Trophoblast cell (in vitro differentiated cells and primary cell): Measurements from ENCODE around the gene TMEM80.
A peak's percentile ranks its signal among the peaks of the same experiment; 100 is the strongest.

Experiments
- DNase-seq, 2 donors: peaks; one replicate each; pipeline ENCODE4 v3.0.0-alpha.2; 2016
- H2AFZ ChIP-seq: 2 replicates; pipeline ENCODE4 v1.6.1; 2013; ENCODE audit warnings: low read length, moderate library complexity, mild to moderate bottlenecking; ENCODE audit not compliant: insufficient read depth, poor library complexity
- H2AK5ac ChIP-seq: 2 replicates; pipeline ENCODE4 v1.6.1; 2013; ENCODE audit warnings: mild to moderate bottlenecking, low read length
- H2BK120ac ChIP-seq: 2 replicates; pipeline ENCODE4 v1.6.1; 2013; ENCODE audit warnings: low read length, mild to moderate bottlenecking, moderate library complexity; ENCODE audit not compliant: insufficient read depth, poor library complexity
- H2BK12ac ChIP-seq: 2 replicates; pipeline ENCODE4 v1.6.1; 2013; ENCODE audit warnings: mild to moderate bottlenecking, low read length, moderate library complexity
- H2BK5ac ChIP-seq: 2 replicates; pipeline ENCODE4 v1.6.1; 2013; ENCODE audit warnings: low read length, low read depth, moderate library complexity, mild to moderate bottlenecking; ENCODE audit not compliant: poor library complexity
- H3K14ac ChIP-seq: 2 replicates; pipeline ENCODE4 v1.6.1; 2013; ENCODE audit warnings: mild to moderate bottlenecking, low read length
- H3K18ac ChIP-seq: 2 replicates; pipeline ENCODE4 v1.6.1; 2013; ENCODE audit warnings: mild to moderate bottlenecking, low read length
- H3K23ac ChIP-seq: 2 replicates; pipeline ENCODE4 v1.6.1; 2013; ENCODE audit warnings: low read length
- H3K27ac ChIP-seq: 2 replicates; pipeline ENCODE4 v1.5.1; 2013; ENCODE audit warnings: low read depth, mild to moderate bottlenecking, inconsistent platforms, low read length, moderate library complexity
- H3K27me3 ChIP-seq: 2 replicates; pipeline ENCODE4 v1.6.1; 2013; ENCODE audit warnings: inconsistent platforms, mild to moderate bottlenecking, low read length, moderate library complexity; ENCODE audit not compliant: insufficient read depth
- H3K36me3 ChIP-seq, 2 experiments: 1 replicate in 1 of 2; 2 replicates in 1 of 2; pipeline ENCODE4 v1.6.1; 2013; ENCODE audit warnings: low read length in 2 of 2, mild to moderate bottlenecking in 2 of 2, moderate library complexity in 1 of 2; ENCODE audit not compliant: insufficient read depth in 2 of 2, control insufficient read depth in 1 of 2
- H3K4ac ChIP-seq: 2 replicates; pipeline ENCODE4 v1.6.1; 2013; ENCODE audit warnings: low read depth, mild to moderate bottlenecking, low read length, moderate library complexity
- H3K4me1 ChIP-seq, 2 experiments: 1 replicate in 1 of 2; 2 replicates in 1 of 2; pipeline ENCODE4 v1.6.1; 2013; ENCODE audit warnings: low read length in 2 of 2, mild to moderate bottlenecking in 2 of 2, moderate library complexity in 1 of 2; ENCODE audit not compliant: insufficient read depth in 2 of 2, control insufficient read depth in 1 of 2
- H3K4me2 ChIP-seq: 2 replicates; pipeline ENCODE4 v1.6.1; 2013; ENCODE audit warnings: inconsistent platforms, mild to moderate bottlenecking, low read length, moderate library complexity
- H3K4me3 ChIP-seq: 2 replicates; pipeline ENCODE4 v1.5.1; 2013; ENCODE audit warnings: mild to moderate bottlenecking, low read depth, low read length, inconsistent platforms
- H3K79me1 ChIP-seq: one replicate; pipeline ENCODE4 v1.6.1; 2013; ENCODE audit warnings: low read length
- H3K79me2 ChIP-seq: 2 replicates; pipeline ENCODE4 v1.6.1; 2013; ENCODE audit warnings: low read length, mild to moderate bottlenecking; ENCODE audit not compliant: control insufficient read depth, insufficient read depth, poor library complexity
- H3K9ac ChIP-seq: 2 replicates; pipeline ENCODE4 v1.6.1; 2013; ENCODE audit warnings: mild to moderate bottlenecking, low read length
- H3K9me3 ChIP-seq: 2 replicates; pipeline ENCODE4 v1.6.1; 2013; ENCODE audit warnings: low read depth, mild to moderate bottlenecking, control low read depth, inconsistent platforms, low read length; ENCODE audit not compliant: insufficient read depth
- H4K12ac ChIP-seq: 2 replicates; pipeline ENCODE4 v1.6.1; 2013; ENCODE audit warnings: low read depth, mild to moderate bottlenecking, low read length, moderate library complexity
- H4K8ac ChIP-seq: 2 replicates; pipeline ENCODE4 v1.6.1; 2013; ENCODE audit warnings: low read depth, mild to moderate bottlenecking, low read length, moderate library complexity
- H4K91ac ChIP-seq: one replicate; pipeline ENCODE4 v1.6.1; 2013; ENCODE audit warnings: low read depth, mild to moderate bottlenecking, low read length, moderate library complexity
- WGBS: extraction: QIAGEN DNeasy Blood & Tissue Kit; methylation state at CpG from one replicate; pipeline ENCODE4 v1.1.7; 2013; ENCODE audit warnings: missing lambda C conversion rate; ENCODE audit not compliant: insufficient read length, insufficient coverage; ENCODE audit errors: extremely low coverage; 5-methylcytosine and 5-hydroxymethylcytosine counted together

TMEM80 gene

DNA sequence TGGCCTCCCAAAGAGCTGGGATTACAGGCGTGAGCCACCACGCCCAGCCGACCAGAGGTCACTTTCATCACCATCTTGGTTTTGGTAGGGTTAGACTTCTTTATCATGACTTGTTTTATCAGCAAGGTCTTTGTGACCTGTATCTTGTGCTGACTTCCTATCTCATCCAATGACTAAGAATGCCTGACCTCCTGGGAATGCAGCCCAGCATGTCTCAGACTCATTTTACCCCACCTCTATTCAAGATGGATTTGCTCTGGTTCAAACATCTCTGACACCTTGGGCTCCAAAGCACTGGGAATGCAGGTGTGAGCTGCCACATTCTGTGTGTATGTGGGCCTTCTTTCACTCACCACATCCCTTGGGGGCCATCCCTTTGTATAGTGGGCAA is 46.5 kb downstream of the TMEM80 start:
- H2BK120ac ChIP-seq: peak overlapping the region; percentile 14
- no CpG with 5 or more reads among the region's 3 CpGs for WGBS
- H4K91ac ChIP-seq: peak overlapping the region; percentile 64
- H2BK5ac ChIP-seq: no peak overlapping the region
- H3K27me3 ChIP-seq: no peaks in the 10 kb centered on the region
- no peak overlapping the region for H3K4ac ChIP-seq
- H3K4me3 ChIP-seq: no peak overlapping the region
- H4K8ac ChIP-seq: no peak overlapping the region
- H3K9me3 ChIP-seq: no peaks in the 10 kb centered on the region
- H3K18ac ChIP-seq: peak overlapping the region; percentile 8
- peak overlapping the region; percentile 8 for H3K14ac ChIP-seq
- peak overlapping the region; percentile 37 for H3K4me2 ChIP-seq
- H2BK12ac ChIP-seq: peak overlapping the region; percentile 16
- H2AFZ ChIP-seq: no peak overlapping the region
- peaks cover 18 to 19% of the 10 kb centered on the region in 2 experiments for H3K4me1 ChIP-seq
- no peaks in the 10 kb centered on the region for H3K36me3 ChIP-seq
- no peak overlapping the region for H3K23ac ChIP-seq
- peak; percentile 82 to 93 for DNase-seq
- H3K27ac ChIP-seq: no peak overlapping the region
- no peak overlapping the region for H4K12ac ChIP-seq
- H2AK5ac ChIP-seq: peak overlapping the region; percentile 7
- H3K79me1 ChIP-seq: peaks cover 21% of the 10 kb centered on the region
- H3K9ac ChIP-seq: peak overlapping the region; percentile 18
- peaks cover 5% of the 10 kb centered on the region for H3K79me2 ChIP-seq

DNA sequence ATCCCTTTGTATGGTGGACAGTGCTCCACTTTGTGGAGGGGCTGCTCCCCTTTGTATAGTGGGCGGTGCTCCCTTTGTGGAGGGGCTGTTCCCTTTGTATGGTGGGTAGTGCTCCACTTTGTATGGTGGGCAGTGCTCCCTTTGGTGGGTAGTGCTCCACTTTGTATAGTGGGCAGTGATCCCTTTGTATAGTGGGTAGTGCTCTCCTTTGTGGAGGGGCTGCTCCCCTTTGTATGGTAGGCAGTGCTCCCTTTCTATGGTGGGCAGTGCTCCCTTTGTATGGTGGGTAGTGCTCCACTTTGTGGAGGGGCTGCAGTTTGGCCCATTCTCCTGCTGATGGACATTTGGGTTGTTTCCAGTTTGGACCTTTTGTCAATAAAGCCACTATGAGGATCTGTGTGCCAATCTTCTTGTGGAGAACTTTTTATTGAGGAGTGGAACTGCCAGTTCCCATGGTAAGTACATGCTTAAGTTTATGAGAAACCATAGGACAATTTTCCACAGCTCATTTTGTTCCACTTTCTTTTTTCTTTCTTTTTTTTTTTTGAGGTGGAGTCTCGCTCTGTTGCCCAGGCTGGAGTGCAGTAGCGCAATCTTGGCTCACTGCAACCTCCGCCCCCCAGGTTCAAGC is 47.1 kb downstream of the TMEM80 start:
- H3K4ac ChIP-seq: peak overlapping the region; percentile 19
- DNase-seq: no peak
- peak overlapping the region; percentile 7 for H3K4me3 ChIP-seq
- H4K91ac ChIP-seq: peak overlapping the region; percentile 64
- H2AFZ ChIP-seq: no peak overlapping the region
- peaks cover 22% of the 10 kb centered on the region for H3K79me1 ChIP-seq
- no peak overlapping the region for H2BK5ac ChIP-seq
- H2BK12ac ChIP-seq: peak overlapping the region; percentile 16
- no peaks in the 10 kb centered on the region for H3K36me3 ChIP-seq
- peak overlapping the region; percentile 14 for H2BK120ac ChIP-seq
- H2AK5ac ChIP-seq: peak overlapping the region; percentile 7
- peak overlapping the region; percentile 8 for H3K18ac ChIP-seq
- H3K4me1 ChIP-seq: peaks cover 14% of the 10 kb centered on the region in 2 experiments
- H3K23ac ChIP-seq: no peak overlapping the region
- H3K9ac ChIP-seq: peak overlapping the region; percentile 18
- peaks cover 7% of the 10 kb centered on the region for H3K79me2 ChIP-seq
- peaks cover 2% of the 10 kb centered on the region for H3K9me3 ChIP-seq
- H3K4me2 ChIP-seq: peak overlapping the region; percentile 37
- H4K8ac ChIP-seq: no peak overlapping the region
- WGBS: no CpG with 5 or more reads among the region's 4 CpGs
- H4K12ac ChIP-seq: no peak overlapping the region
- peak overlapping the region; percentile 8 for H3K14ac ChIP-seq
- H3K27ac ChIP-seq: no peak overlapping the region
- H3K27me3 ChIP-seq: no peaks in the 10 kb centered on the region

DNA sequence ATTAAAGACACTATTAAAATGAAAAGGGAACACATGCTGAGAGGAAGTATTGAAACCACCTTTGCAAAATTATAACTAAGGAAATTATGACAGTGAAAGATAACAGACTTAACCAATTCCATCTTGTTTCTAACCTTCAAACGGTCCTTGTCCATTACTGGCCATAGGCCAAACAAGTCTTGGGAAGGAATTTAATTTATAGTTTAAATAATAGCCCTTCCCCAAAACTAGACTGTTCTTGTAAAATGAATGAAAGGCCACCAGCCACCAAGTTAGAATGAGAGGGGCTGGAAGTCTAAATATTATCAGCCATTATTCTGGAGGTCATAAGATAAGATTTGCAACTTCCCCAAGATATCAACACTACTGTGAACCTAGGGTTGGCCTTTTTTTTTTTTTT is 49.8 kb downstream of the TMEM80 start:
- no peaks in the 10 kb centered on the region for H3K36me3 ChIP-seq
- no CpG with 5 or more reads among the region's 1 CpG for WGBS
- H2AFZ ChIP-seq: no peak overlapping the region
- DNase-seq: no peak
- peaks cover 23% of the 10 kb centered on the region for H3K79me2 ChIP-seq
- no peak overlapping the region for H3K4ac ChIP-seq
- H4K91ac ChIP-seq: no peak overlapping the region
- no peak overlapping the region for H3K4me3 ChIP-seq
- H3K9ac ChIP-seq: no peak overlapping the region
- no peak overlapping the region for H3K14ac ChIP-seq
- no peak overlapping the region for H3K27ac ChIP-seq
- no peak overlapping the region for H4K12ac ChIP-seq
- no peak overlapping the region for H4K8ac ChIP-seq
- H2BK120ac ChIP-seq: no peak overlapping the region
- H3K4me1 ChIP-seq: peaks cover 10% of the 10 kb centered on the region in 2 experiments
- H3K9me3 ChIP-seq: peaks cover 2% of the 10 kb centered on the region
- H3K27me3 ChIP-seq: no peaks in the 10 kb centered on the region
- H3K23ac ChIP-seq: no peak overlapping the region
- no peak overlapping the region for H2BK5ac ChIP-seq
- no peak overlapping the region for H2BK12ac ChIP-seq
- H2AK5ac ChIP-seq: no peak overlapping the region
- peaks cover 16% of the 10 kb centered on the region for H3K79me1 ChIP-seq
- H3K18ac ChIP-seq: no peak overlapping the region
- no peak overlapping the region for H3K4me2 ChIP-seq

DNA sequence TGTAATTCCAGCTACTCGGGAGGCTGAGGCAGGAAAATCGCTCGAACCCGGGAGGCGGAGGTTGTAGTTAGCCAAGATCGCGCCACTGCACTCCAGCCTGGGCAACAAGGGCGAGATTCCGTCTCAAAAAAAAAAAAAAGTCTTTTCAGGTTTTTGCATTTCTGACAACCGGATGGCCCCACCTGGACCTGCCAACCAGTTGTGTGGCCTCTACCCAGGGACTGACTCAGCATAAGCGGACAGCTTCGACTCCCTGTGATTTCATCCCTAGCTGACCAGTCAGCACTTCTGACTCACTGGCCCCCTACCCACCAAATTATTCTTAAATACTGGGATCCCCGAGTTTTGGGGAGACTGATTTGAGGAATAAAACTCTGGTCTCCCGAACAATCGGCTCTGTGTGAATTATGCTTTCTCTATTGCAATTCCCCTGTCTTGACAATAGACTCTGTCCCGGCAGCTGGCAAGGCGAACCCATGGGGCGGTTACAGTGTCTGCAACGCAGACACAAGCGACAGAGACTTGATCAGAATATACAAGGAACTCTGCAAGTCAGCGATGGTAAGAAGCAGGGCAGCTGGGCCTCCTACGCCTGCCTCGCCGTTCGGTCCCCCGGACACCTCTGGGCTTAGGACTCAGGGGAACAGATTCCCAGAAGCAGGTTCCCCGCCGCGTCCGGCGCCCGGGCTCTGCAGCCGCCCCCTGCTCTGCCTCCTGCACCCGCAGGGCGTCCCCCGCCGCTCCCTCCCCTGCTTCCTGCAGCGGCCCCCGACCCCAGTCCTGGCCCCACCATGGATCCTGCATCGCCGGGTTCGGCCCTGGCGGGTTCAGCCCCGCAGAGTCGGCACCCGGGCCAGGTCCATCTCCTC is 50.9 kb downstream of the TMEM80 start:
- H3K27me3 ChIP-seq: no peaks in the 10 kb centered on the region
- H3K79me2 ChIP-seq: peaks cover 23% of the 10 kb centered on the region
- peak overlapping the region; percentile 98 for H3K4me3 ChIP-seq
- H3K27ac ChIP-seq: peak overlapping the region; percentile 81
- H3K18ac ChIP-seq: peak overlapping the region; percentile 84
- H3K14ac ChIP-seq: peak overlapping the region; percentile 87
- H3K79me1 ChIP-seq: peaks cover 16% of the 10 kb centered on the region
- peak overlapping the region; percentile 87 for H4K8ac ChIP-seq
- peak overlapping the region; percentile 51 for H2BK5ac ChIP-seq
- H3K4ac ChIP-seq: peak overlapping the region; percentile 22
- DNase-seq: no peak
- H2AK5ac ChIP-seq: no peak overlapping the region
- peaks cover 2% of the 10 kb centered on the region in 2 experiments for H3K36me3 ChIP-seq
- H3K4me2 ChIP-seq: peak overlapping the region; percentile 95
- H3K23ac ChIP-seq: no peak overlapping the region
- H4K91ac ChIP-seq: peak overlapping the region; percentile 68
- H3K9me3 ChIP-seq: peaks cover 2% of the 10 kb centered on the region
- H2BK120ac ChIP-seq: peak overlapping the region; percentile 29
- WGBS: no CpG with 5 or more reads among the region's 46 CpGs
- peak overlapping the region; percentile 28 for H3K9ac ChIP-seq
- H3K4me1 ChIP-seq: peaks cover 10% of the 10 kb centered on the region in 2 experiments
- peak overlapping the region; percentile 39 for H4K12ac ChIP-seq
- H2AFZ ChIP-seq: peak overlapping the region; percentile 69
- no peak overlapping the region for H2BK12ac ChIP-seq
